IMR-90 (cell line): ENCODE measurements around the gene LMAN2L. TPM values are rescaled to one million over a fixed set of nuclear protein-coding genes. Genes with fewer than 3 reads are reported as not detected.
A peak's percentile ranks its signal among the peaks of the same experiment; 100 is the strongest.

Experiments
- ATAC-seq: fragments of 200-7000 bp; cut with Tn5 transposase; 2 replicates; pipeline ENCODE4 v1.9.1; 2020; ENCODE audit warnings: low read depth, mild to moderate bottlenecking, moderate library complexity
- BruUV-seq: library from RNA; stranded (reverse); fragments of 400-500 nt; replicated peaks from 2 replicates; lab custom pipeline; 2021; lab: Mats Ljungman, UMichigan
- CTCF ChIA-PET: fragments of 300-600 bp; formaldehyde crosslinking; extraction: SDS; loops from one replicate; lab custom pipeline; 2021; ENCODE audit warnings: antibody characterized with exemption; lab: Yijun Ruan, JAX
- POLR2A ChIA-PET: fragments of 300-600 bp; sonication (Branson Sonifier 250); formaldehyde crosslinking; loops from one replicate; lab custom pipeline; 2022; ENCODE audit warnings: antibody characterized with exemption; ENCODE audit not compliant: unreplicated experiment; lab: Charles Lee
- DNase-seq: peaks from one replicate; pipeline ENCODE4 v3.0.0; 2013
- H2AFZ ChIP-seq: replicated peaks from 2 replicates; pipeline ENCODE3; 2013; ENCODE audit warnings: low read length, mild to moderate bottlenecking; ENCODE audit not compliant: poor library complexity
- H2AK5ac ChIP-seq: 2 replicates; pipeline ENCODE4 v1.6.1; 2013; ENCODE audit warnings: low read depth, low read length, inconsistent platforms
- H2AK9ac ChIP-seq: replicated peaks from 2 replicates; pipeline ENCODE3; 2013; ENCODE audit warnings: mild to moderate bottlenecking, low read depth, low read length, moderate library complexity; ENCODE audit not compliant: poor library complexity
- H2BK120ac ChIP-seq: 2 replicates; pipeline ENCODE4 v1.6.1; 2013; ENCODE audit warnings: low read depth, low read length, inconsistent platforms
- H2BK15ac ChIP-seq: 3 replicates; pipeline ENCODE4 v1.6.1; 2013; ENCODE audit warnings: low read depth, low read length, inconsistent platforms
- H2BK20ac ChIP-seq: 2 replicates; pipeline ENCODE4 v1.6.1; 2013; ENCODE audit warnings: low read depth, mild to moderate bottlenecking, inconsistent platforms, low read length, moderate library complexity
- H2BK5ac ChIP-seq: 2 replicates; pipeline ENCODE4 v1.6.1; 2013; ENCODE audit warnings: mild to moderate bottlenecking, low read depth, low read length, inconsistent platforms; ENCODE audit not compliant: poor library complexity, severe bottlenecking
- H3K14ac ChIP-seq: replicated peaks from 2 replicates; pipeline ENCODE4 v1.6.1; 2013; ENCODE audit warnings: low read depth, low read length, inconsistent platforms
- H3K18ac ChIP-seq: 2 replicates; pipeline ENCODE4 v1.6.1; 2013; ENCODE audit warnings: low read depth, low read length, control low read depth
- H3K23ac ChIP-seq: 2 replicates; pipeline ENCODE4 v1.6.1; 2013; ENCODE audit warnings: low read depth, low read length, inconsistent platforms
- H3K27ac ChIP-seq: 2 replicates; pipeline ENCODE4 v1.5.1; 2013; ENCODE audit warnings: mild to moderate bottlenecking, control low read depth, low read length; ENCODE audit not compliant: insufficient read depth
- H3K27me3 ChIP-seq: 2 replicates; pipeline ENCODE4 v1.6.1; 2013; ENCODE audit warnings: low read length; ENCODE audit not compliant: control insufficient read depth, insufficient read depth
- H3K36me3 ChIP-seq: 2 replicates; pipeline ENCODE4 v1.6.1; 2013; ENCODE audit warnings: low read length, mixed read lengths; ENCODE audit not compliant: control insufficient read depth, insufficient read depth
- H3K4ac ChIP-seq: 2 replicates; pipeline ENCODE4 v1.6.1; 2013; ENCODE audit warnings: low read depth, low read length, inconsistent platforms
- H3K4me1 ChIP-seq: 2 replicates; pipeline ENCODE4 v1.6.1; 2013; ENCODE audit warnings: low read length, mixed read lengths; ENCODE audit not compliant: control insufficient read depth, insufficient read depth
- H3K4me2 ChIP-seq: 2 replicates; pipeline ENCODE4 v1.6.1; 2013; ENCODE audit warnings: low read depth, mild to moderate bottlenecking, control low read depth, low read length, moderate library complexity
- H3K4me3 ChIP-seq: 2 replicates; pipeline ENCODE4 v1.5.1; 2013; ENCODE audit warnings: low read depth, mild to moderate bottlenecking, control low read depth, low read length, moderate library complexity; ENCODE audit not compliant: insufficient read depth
- H3K56ac ChIP-seq: 2 replicates; pipeline ENCODE4 v1.6.1; 2013; ENCODE audit warnings: low read length, inconsistent platforms; ENCODE audit not compliant: insufficient read depth; ENCODE audit errors: extremely low read depth
- H3K79me1 ChIP-seq, 2 experiments: 2 replicates each; pipeline ENCODE4 v1.6.1; 2013; ENCODE audit warnings: low read length in 2 of 2, inconsistent platforms in 1 of 2, low read depth in 1 of 2
- H3K9ac ChIP-seq: 2 replicates; pipeline ENCODE4 v1.6.1; 2013; ENCODE audit warnings: low read depth, low read length, control low read depth
- H3K9me1 ChIP-seq: 2 replicates; pipeline ENCODE4 v1.6.1; 2013; ENCODE audit warnings: low read length, inconsistent platforms; ENCODE audit not compliant: insufficient read depth
- H3K9me3 ChIP-seq: 2 replicates; pipeline ENCODE4 v1.6.1; 2013; ENCODE audit warnings: low read length; ENCODE audit not compliant: control insufficient read depth, insufficient read depth
- H4K20me1 ChIP-seq: 2 replicates; pipeline ENCODE4 v1.6.1; 2013; ENCODE audit warnings: low read length, inconsistent platforms; ENCODE audit not compliant: insufficient read depth
- H4K5ac ChIP-seq: 2 replicates; pipeline ENCODE4 v1.6.1; 2013; ENCODE audit warnings: mild to moderate bottlenecking, low read depth, low read length, control low read depth
- H4K8ac ChIP-seq, 2 experiments: 2 replicates each; pipeline ENCODE4 v1.6.1; 2013; ENCODE audit warnings: low read depth in 2 of 2, low read length in 2 of 2, control low read depth in 1 of 2, inconsistent platforms in 1 of 2
- H4K91ac ChIP-seq: 2 replicates; pipeline ENCODE4 v1.6.1; 2013; ENCODE audit warnings: low read depth, low read length, inconsistent platforms; ENCODE audit not compliant: insufficient read depth
- BHLHE40 ChIP-seq: fragments of 150-350 bp; IDR thresholded peaks from 2 replicates; pipeline ENCODE4 v1.6.1; 2016; ENCODE audit warnings: mild to moderate bottlenecking, low read depth, low read length
- CEBPB ChIP-seq: IDR thresholded peaks from 2 replicates; pipeline ENCODE4 v1.6.1; 2012; ENCODE audit warnings: low read depth, low read length, improper control_type of control experiment
- CHD1 ChIP-seq: IDR thresholded peaks from 2 replicates; pipeline ENCODE4 v1.6.1; 2012; ENCODE audit warnings: low read depth, low read length, improper control_type of control experiment
- FOS ChIP-seq: fragments of 150-350 bp; IDR thresholded peaks from 2 replicates; pipeline ENCODE4 v1.6.1; 2016; ENCODE audit warnings: low read depth, low read length
- MAFK ChIP-seq: IDR thresholded peaks from 2 replicates; pipeline ENCODE4 v1.6.1; 2012; ENCODE audit warnings: low read depth, low read length, improper control_type of control experiment
- MAZ ChIP-seq: IDR thresholded peaks from 2 replicates; pipeline ENCODE4 v1.6.1; 2012; ENCODE audit warnings: low read depth, mild to moderate bottlenecking, low read length, improper control_type of control experiment, moderate library complexity, borderline replicate concordance
- MXI1 ChIP-seq: IDR thresholded peaks from 2 replicates; pipeline ENCODE4 v1.6.1; 2012; ENCODE audit warnings: low read depth, mild to moderate bottlenecking, low read length, moderate library complexity, borderline replicate concordance
- NFE2L2 ChIP-seq: fragments of 150-350 bp; IDR thresholded peaks from 2 replicates; pipeline ENCODE4 v1.6.1; 2016; ENCODE audit warnings: low read depth, mild to moderate bottlenecking, low read length
- POLR2A ChIP-seq: IDR thresholded peaks from 2 replicates; pipeline ENCODE4 v1.6.1; 2012; ENCODE audit warnings: mild to moderate bottlenecking, low read depth, low read length
- RAD21 ChIP-seq: IDR thresholded peaks from 2 replicates; pipeline ENCODE4 v1.6.1; 2012; ENCODE audit warnings: low read length, improper control_type of control experiment
- RFX5 ChIP-seq: IDR thresholded peaks from 2 replicates; pipeline ENCODE4 v1.8.0; 2012; ENCODE audit warnings: low read depth, mild to moderate bottlenecking, low read length, moderate library complexity
- SMC3 ChIP-seq: fragments of 150-350 bp; IDR thresholded peaks from 2 replicates; pipeline ENCODE4 v1.6.1; 2016; ENCODE audit warnings: low read depth, mild to moderate bottlenecking, antibody characterized with exemption, low read length, moderate library complexity
- WGBS, 2 experiments: methylation state at CpG; one replicate each; pipeline versions ENCODE4 v1.1.5 to v1.1.7; 2013; ENCODE audit warnings: missing lambda C conversion rate in 2 of 2; ENCODE audit not compliant: insufficient read length in 1 of 2; ENCODE audit errors: extremely low coverage in 2 of 2; 5-methylcytosine and 5-hydroxymethylcytosine counted together
- dilution Hi-C: fragments of 300-500 bp; cut with HindIII; formaldehyde crosslinking; loops from one replicate; pipeline ENCODE4 v1.14.3; 2018; ENCODE audit warnings: low sequenced_read_pairs; ENCODE audit not compliant: unreplicated experiment
- in situ Hi-C: fragments of 300-500 bp; cut with MboI; formaldehyde crosslinking; loops from 3 replicates; pipeline ENCODE4 v1.14.3; 2019; ENCODE audit warnings: low sequenced_read_pairs, inconsistent platforms, mixed read lengths
- intact Hi-C: fragments of 100-400 bp; cut with micrococcal nuclease; formaldehyde crosslinking; loops from 2 replicates; pipeline ENCODE4 v1.10.0; 2022
- polyA plus RNA-seq, 3 experiments: library from polyadenylated mRNA; depleted of rRNA; stranded (reverse); fragments of >200 nt; gene quantifications; 2 replicates each; pipeline ENCODE4 v1.2.3, GENCODE V29; 2012; ENCODE audit warnings: low replicate concordance in 1 of 3
- total RNA-seq: library from RNA; depleted of rRNA; stranded (reverse); fragments of >200 nt; gene quantifications from 2 replicates; pipeline ENCODE4 v1.2.3, GENCODE V29; 2012
- TF ChIP-seq, protein P1 (sequence below): conservative IDR thresholded peaks from 2 replicates; pipeline ENCODE4 v1.5.1; 2012; ENCODE audit warnings: mild to moderate bottlenecking, low read depth, low read length, improper control_type of control experiment
- TF ChIP-seq, protein P2 (sequence below): fragments of 150-350 bp; IDR thresholded peaks from 2 replicates; pipeline ENCODE4 v1.6.1; 2017; ENCODE audit warnings: mild to moderate bottlenecking, antibody characterized with exemption, low read length, low read depth

Gene LMAN2L
- total and polyA plus RNA-seq, 2 of the 4 experiments (the other 2 are of a cell fraction) = 22.5 to 22.9 TPM

DNA sequence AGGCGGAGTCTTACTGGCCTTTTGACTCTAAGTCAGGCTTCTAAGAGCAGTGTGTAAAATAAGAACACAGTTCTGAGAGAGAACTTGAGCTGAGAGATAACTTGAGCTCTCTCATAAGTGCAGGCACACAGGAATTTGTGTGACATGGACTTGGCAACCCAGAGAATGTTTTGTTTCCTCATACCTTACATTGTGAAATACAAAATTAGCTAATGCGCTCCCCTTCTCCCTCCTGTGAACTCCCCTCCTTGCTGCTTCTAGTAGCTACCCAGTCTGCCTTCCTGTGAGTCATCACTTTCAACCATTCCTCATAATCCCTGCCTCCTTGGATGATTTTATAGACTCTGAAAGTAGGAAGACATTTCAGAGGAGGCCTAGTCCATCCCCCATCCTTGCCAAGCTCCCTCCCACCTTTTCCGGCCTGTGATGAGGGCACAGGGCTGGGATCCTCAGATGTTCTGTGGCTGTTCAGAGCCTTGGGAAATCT is 74.7 kb downstream of the LMAN2L start:
- H2AFZ ChIP-seq = peak overlapping the region; percentile 81
- POLR2A ChIA-PET = interaction anchor here (0.7 kb wide), 1 partner anchor 11 kb away, joined by 7 read pairs; no protein-coding TSS in a partner anchor
- dilution Hi-C loops = no loop called here

More for the DNA sequence above, 74.7 kb downstream of the LMAN2L start:
- Histone ChIP-seq H3K18ac (peak overlapping the region; percentile 26), H2AK5ac (peak overlapping the region; percentile 19; the same call in 1 of the 2 replicates), H4K5ac (peak overlapping the region; percentile 9; the same call in 1 of the 2 replicates), H2BK5ac (peak overlapping the region; percentile 84), H3K9me1 (peaks cover 7% of the 10 kb centered on the region), H4K20me1 (no peaks in the 10 kb centered on the region), H3K4me2 (peak overlapping the region; percentile 17; the same call in 1 of the 2 replicates), H2BK15ac (peak overlapping the region; percentile 54; the same call in 1 of the 3 replicates), H3K79me1 (0 out of 4 replicates have a peak, but pooled peaks cover 0 to 5% of the 10 kb centered on the region in 2 experiments), H4K91ac (peak overlapping the region; percentile 67), H3K4me3 (no peak overlapping the region), H3K27ac (peak overlapping the region; percentile 61), H4K8ac (peak overlapping the region; percentile 7 to 77; a peak in 3 of 4 replicates), H2BK120ac (peak overlapping the region; percentile 83), H3K14ac (peak overlapping the region; percentile 45), H3K4me1 (peaks cover 4% of the 10 kb centered on the region), H3K56ac (peak overlapping the region; percentile 20; the same call in 1 of the 2 replicates), H2AK9ac (peak overlapping the region; percentile 53), H2BK20ac (peak overlapping the region; percentile 93), H3K36me3 (no peaks in the 10 kb centered on the region), H3K9me3 (no peaks in the 10 kb centered on the region), H3K27me3 (no peaks in the 10 kb centered on the region), H3K9ac (0 out of 2 replicates have a peak overlapping the region, but pooled peaks have one; percentile 0), H3K23ac (peak overlapping the region; percentile 52; the same call in 1 of the 2 replicates), H3K4ac (peak overlapping the region; percentile 75)
- no CpG with 5 or more reads among the region's 3 CpGs for WGBS, 2 experiments
- intact Hi-C loops (no loop called here), in situ Hi-C loops (no loop called here)
- peak; percentile 99 for ATAC-seq
- DNase-seq = peak; percentile 99
- CTCF ChIA-PET = interaction anchor here (0.7 to 0.8 kb wide), 3 partner anchors 14 to 47 kb away, joined by 3 to 5 read pairs (median 3); no protein-coding TSS in a partner anchor
- BruUV-seq = no TSS peak
- TF ChIP-seq NFE2L2 (peak; percentile 37; the same call in 1 of the 2 replicates), POLR2A (no peak), RFX5 (no peak), CEBPB (peak; percentile 99), RAD21 (peak; percentile 21), MAZ (peak; percentile 90; the same call in 1 of the 2 replicates), FOS (peak; percentile 91), MAFK (0 out of 2 replicates have a peak, but pooled peaks have one; percentile 42), SMC3 (no peak; the same call in 1 of the 2 replicates), MXI1 (no peak), BHLHE40 (peak; percentile 28; the same call in 1 of the 2 replicates), CHD1 (no peak)
- TF ChIP-seq, protein P1, sequence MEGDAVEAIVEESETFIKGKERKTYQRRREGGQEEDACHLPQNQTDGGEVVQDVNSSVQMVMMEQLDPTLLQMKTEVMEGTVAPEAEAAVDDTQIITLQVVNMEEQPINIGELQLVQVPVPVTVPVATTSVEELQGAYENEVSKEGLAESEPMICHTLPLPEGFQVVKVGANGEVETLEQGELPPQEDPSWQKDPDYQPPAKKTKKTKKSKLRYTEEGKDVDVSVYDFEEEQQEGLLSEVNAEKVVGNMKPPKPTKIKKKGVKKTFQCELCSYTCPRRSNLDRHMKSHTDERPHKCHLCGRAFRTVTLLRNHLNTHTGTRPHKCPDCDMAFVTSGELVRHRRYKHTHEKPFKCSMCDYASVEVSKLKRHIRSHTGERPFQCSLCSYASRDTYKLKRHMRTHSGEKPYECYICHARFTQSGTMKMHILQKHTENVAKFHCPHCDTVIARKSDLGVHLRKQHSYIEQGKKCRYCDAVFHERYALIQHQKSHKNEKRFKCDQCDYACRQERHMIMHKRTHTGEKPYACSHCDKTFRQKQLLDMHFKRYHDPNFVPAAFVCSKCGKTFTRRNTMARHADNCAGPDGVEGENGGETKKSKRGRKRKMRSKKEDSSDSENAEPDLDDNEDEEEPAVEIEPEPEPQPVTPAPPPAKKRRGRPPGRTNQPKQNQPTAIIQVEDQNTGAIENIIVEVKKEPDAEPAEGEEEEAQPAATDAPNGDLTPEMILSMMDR = no peak
- TF ChIP-seq, protein P2, sequence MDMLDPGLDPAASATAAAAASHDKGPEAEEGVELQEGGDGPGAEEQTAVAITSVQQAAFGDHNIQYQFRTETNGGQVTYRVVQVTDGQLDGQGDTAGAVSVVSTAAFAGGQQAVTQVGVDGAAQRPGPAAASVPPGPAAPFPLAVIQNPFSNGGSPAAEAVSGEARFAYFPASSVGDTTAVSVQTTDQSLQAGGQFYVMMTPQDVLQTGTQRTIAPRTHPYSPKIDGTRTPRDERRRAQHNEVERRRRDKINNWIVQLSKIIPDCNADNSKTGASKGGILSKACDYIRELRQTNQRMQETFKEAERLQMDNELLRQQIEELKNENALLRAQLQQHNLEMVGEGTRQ = no peak
